WTC11 (cell line): ENCODE data around the gene SLC9A9. TPM values are rescaled to one million over a fixed set of nuclear protein-coding genes. Genes with fewer than 3 reads are reported as not detected.

ENCODE experiments used
- ATAC-seq: fragments of 200-7000 bp; cut with Tn5 transposase; 2 replicates; pipeline ENCODE4 v1.10.0; 2021; ENCODE audit warnings: mild to moderate bottlenecking, moderate library complexity
- CTCF ChIA-PET: fragments of 300-600 bp; sonication (Branson Sonifier 250); formaldehyde crosslinking; loops from one replicate; lab custom pipeline; 2021; ENCODE audit warnings: antibody characterized with exemption; lab: Charles Lee
- POLR2A ChIA-PET: fragments of 350-600 bp; sonication (Branson Sonifier 250); formaldehyde crosslinking; loops from one replicate; lab custom pipeline; 2021; ENCODE audit warnings: antibody characterized with exemption; lab: Charles Lee
- DNase-seq: peaks from one replicate; pipeline ENCODE4 v3.0.0; 2021; ENCODE audit warnings: low spot score
- H3K27ac Mint-ChIP-seq: 2 replicates; pipeline ENCODE4 v1.8.0; 2021; ENCODE audit warnings: mixed read lengths
- H3K27me3 Mint-ChIP-seq: 2 replicates; pipeline ENCODE4 v1.8.0; 2021; ENCODE audit warnings: low read depth, mild to moderate bottlenecking, moderate library complexity, mixed read lengths
- H3K36me3 Mint-ChIP-seq: 2 replicates; pipeline ENCODE4 v1.8.0; 2021; ENCODE audit warnings: mixed read lengths
- H3K4me1 Mint-ChIP-seq: 2 replicates; pipeline ENCODE4 v1.8.0; 2022; ENCODE audit warnings: mixed read lengths
- H3K4me3 Mint-ChIP-seq: 2 replicates; pipeline ENCODE4 v1.8.0; 2021; ENCODE audit warnings: mild to moderate bottlenecking, moderate library complexity, mixed read lengths
- H3K9me3 Mint-ChIP-seq: 2 replicates; pipeline ENCODE4 v1.8.0; 2021; ENCODE audit warnings: mixed read lengths
- AR ChIP-seq: fragments of 250-450 bp; sonication (Bioruptor Pico); IDR thresholded peaks from 2 replicates; pipeline ENCODE4 v1.9.0; 2021; ENCODE audit warnings: mild to moderate bottlenecking
- CREB1 ChIP-seq: sonication (generic); formaldehyde crosslinking; IDR thresholded peaks from 2 replicates; pipeline ENCODE4 v1.8.0; 2023; ENCODE audit warnings: mild to moderate bottlenecking, missing genetic modification reagents
- E2F5 ChIP-seq: sonication (generic); formaldehyde crosslinking; IDR thresholded peaks from 2 replicates; pipeline ENCODE4 v1.8.1; 2022; ENCODE audit warnings: mild to moderate bottlenecking, moderate library complexity, missing genetic modification reagents
- EMX1 ChIP-seq: fragments of 250-450 bp; sonication (Bioruptor Pico); IDR thresholded peaks from 2 replicates; pipeline ENCODE4 v1.8.0; 2021; ENCODE audit warnings: mild to moderate bottlenecking
- ETV6 ChIP-seq: sonication (generic); formaldehyde crosslinking; IDR thresholded peaks from 2 replicates; pipeline ENCODE4 v1.8.1; 2022; ENCODE audit warnings: mild to moderate bottlenecking, missing genetic modification reagents
- GRHL2 ChIP-seq: fragments of 250-450 bp; sonication (Bioruptor Pico); IDR thresholded peaks from 2 replicates; pipeline ENCODE4 v1.8.0; 2022; ENCODE audit warnings: mild to moderate bottlenecking, moderate library complexity; ENCODE audit not compliant: insufficient replicate concordance, severe bottlenecking
- HMGXB4 ChIP-seq: sonication (generic); formaldehyde crosslinking; IDR thresholded peaks from 2 replicates; pipeline ENCODE4 v1.8.1; 2023; ENCODE audit warnings: mild to moderate bottlenecking, moderate library complexity, missing genetic modification reagents
- KAT7 ChIP-seq: sonication (generic); formaldehyde crosslinking; IDR thresholded peaks from 2 replicates; pipeline ENCODE4 v1.8.1; 2023; ENCODE audit warnings: missing genetic modification reagents, mild to moderate bottlenecking, borderline replicate concordance
- MXD4 ChIP-seq: fragments of 250-450 bp; sonication (Bioruptor Pico); IDR thresholded peaks from 2 replicates; pipeline ENCODE4 v1.8.0; 2021; ENCODE audit warnings: mild to moderate bottlenecking, moderate library complexity, borderline replicate concordance
- NFATC4 ChIP-seq: fragments of 250-450 bp; sonication (Bioruptor Pico); IDR thresholded peaks from 2 replicates; pipeline ENCODE4 v1.9.0; 2021; ENCODE audit warnings: mild to moderate bottlenecking
- RELA ChIP-seq: sonication (generic); formaldehyde crosslinking; IDR thresholded peaks from 2 replicates; pipeline ENCODE4 v1.8.1; 2022; ENCODE audit warnings: missing genetic modification reagents, mild to moderate bottlenecking, borderline replicate concordance
- SP1 ChIP-seq: sonication (generic); formaldehyde crosslinking; conservative IDR thresholded peaks from 2 replicates; pipeline ENCODE4 v1.8.1; 2022; ENCODE audit warnings: missing genetic modification reagents
- TP53 ChIP-seq: sonication (generic); formaldehyde crosslinking; IDR thresholded peaks from 2 replicates; pipeline ENCODE4 v1.8.1; 2023; ENCODE audit warnings: mild to moderate bottlenecking, missing genetic modification reagents
- ZNF396 ChIP-seq: fragments of 250-450 bp; sonication (Bioruptor Pico); IDR thresholded peaks from 2 replicates; pipeline ENCODE4 v1.8.0; 2021; ENCODE audit warnings: mild to moderate bottlenecking, moderate library complexity, borderline replicate concordance
- ZNF425 ChIP-seq: fragments of 250-450 bp; sonication (Bioruptor Pico); conservative IDR thresholded peaks from 2 replicates; pipeline ENCODE4 v1.9.0; 2021; ENCODE audit warnings: mild to moderate bottlenecking
- total RNA-seq: library from RNA; stranded (reverse); gene quantifications from 3 replicates; pipeline ENCODE4 v1.2.3, GENCODE V29; 2021

SLC9A9 gene
- total RNA-seq, 1 experiment from 2014 or later = 1.2 TPM

- TF ChIP-seq E2F5 (no peak), MXD4 (CRISPR knock-in tag) (no peak), NFATC4 (no peak), EMX1 (CRISPR knock-in tag) (no peak), ETV6 (no peak)
Observed at GRCh38 chr3:143421556-143421955, 426.7 kb downstream of the SLC9A9 start (continued).

GRCh38 chr3:143419611-143420010, 428.7 kb downstream of the SLC9A9 start:
- Mint-ChIP-seq H3K4me1 (peaks cover 7% of the 10 kb centered on the region), H3K4me3 (no peak overlapping the region), H3K27ac (no peak overlapping the region), H3K27me3 (no peaks in the 10 kb centered on the region), H3K36me3 (no peaks in the 10 kb centered on the region), H3K9me3 (peaks cover 12% of the 10 kb centered on the region)
- no peak for ATAC-seq
- POLR2A ChIA-PET = no interaction called here
- TF ChIP-seq AR = no peak
- no peak for TF ChIP-seq TP53 (CRISPR knock-in tag)
- no peak for TF ChIP-seq CREB1 (CRISPR knock-in tag)
- DNase-seq = no peak
- CTCF ChIA-PET = no interaction called here

GRCh38 chr3:143418391-143418790, 429.9 kb downstream of the SLC9A9 start:
- no peak for TF ChIP-seq ZNF396 (CRISPR knock-in tag)
- no peak for TF ChIP-seq SP1 (CRISPR knock-in tag)
- no peak for TF ChIP-seq KAT7 (CRISPR knock-in tag)
- TF ChIP-seq GRHL2 (CRISPR knock-in tag) = no peak
- TF ChIP-seq RELA (CRISPR knock-in tag) = no peak
- TF ChIP-seq ZNF425 (CRISPR knock-in tag) = no peak
- TF ChIP-seq HMGXB4 (CRISPR knock-in tag) = no peak

More at GRCh38 chr3:143418391-143418790, 429.9 kb downstream of the SLC9A9 start:
- H3K4me1 Mint-ChIP-seq = peaks cover 10% of the 10 kb centered on the region
- no peak overlapping the region for H3K27ac Mint-ChIP-seq
- ATAC-seq (no peak), DNase-seq (no peak)
- ChIA-PET POLR2A (no interaction called here), CTCF (no interaction called here)
- no peaks in the 10 kb centered on the region for H3K27me3 Mint-ChIP-seq
- no peaks in the 10 kb centered on the region for H3K36me3 Mint-ChIP-seq
- peaks cover 13% of the 10 kb centered on the region for H3K9me3 Mint-ChIP-seq
- no peak overlapping the region for H3K4me3 Mint-ChIP-seq
